Pancreas (tissue), 10 donors: ENCODE results near the gene AJAP1. TPM values are rescaled to one million over a fixed set of nuclear protein-coding genes. Genes with fewer than 3 reads are reported as not detected.

Source experiments
- ATAC-seq, 4 donors: fragments of 200-7000 bp; cut with Tn5 transposase; one replicate each; pipeline versions ENCODE4 v1.8.0 to v1.9.1; 2020; ENCODE audit warnings: mild to moderate bottlenecking in 4 of 4, moderate library complexity in 4 of 4
- DNase-seq, 6 donors: peaks; one replicate each; pipeline ENCODE4 v3.0.0-alpha.2; 2020
- FAIRE-seq: peaks from 2 replicates; lab custom pipeline; 2012; peaks lifted over from hg19 to GRCh38; lab: Jason Lieb, UNC
- H3K27ac ChIP-seq, 4 donors: fragments of 200-600 bp; sonication (generic); 1 replicate in 3 of 4; 2 replicates in 1 of 4; pipeline versions ENCODE4 v1.5.0 to v1.8.0; 2020
- H3K27me3 ChIP-seq, 4 donors: fragments of 200-600 bp; one replicate each; pipeline ENCODE4 v1.8.0; 2021
- H3K36me3 ChIP-seq, 3 donors: fragments of 200-600 bp; sonication (generic) in 1 of 3; one replicate each; pipeline versions ENCODE4 v1.5.0 to v1.8.0; 2020 to 2021
- H3K4me1 ChIP-seq, 3 donors: fragments of 200-600 bp; one replicate each; pipeline ENCODE4 v1.8.0; 2021
- H3K4me3 ChIP-seq, 4 donors: fragments of 200-600 bp; sonication (generic) in 2 of 4; one replicate each; pipeline versions ENCODE4 v1.5.0 to v1.8.0; 2020 to 2021
- H3K9me3 ChIP-seq, 4 donors: fragments of 200-600 bp; one replicate each; pipeline ENCODE4 v1.8.0; 2021
- CTCF ChIP-seq, 4 donors: fragments of 200-600 bp; sonication (generic) in 3 of 4; IDR thresholded peaks; one replicate each; pipeline versions ENCODE4 v1.5.0 to v1.8.0; 2021; ENCODE audit warnings: antibody characterized with exemption in 4 of 4
- WGBS, 2 donors: extraction: QIAGEN DNeasy Blood & Tissue Kit; methylation state at CpG; one replicate each; pipeline ENCODE4 v1.1.7; 2013; 5-methylcytosine and 5-hydroxymethylcytosine counted together
- intact Hi-C, 3 donors: fragments of 100-400 bp; cut with DNase I; formaldehyde crosslinking; loops; one replicate each; pipeline versions ENCODE4 v1.11.1 to v1.14.2; 2022
- polyA plus RNA-seq, 2 donors: library from polyadenylated mRNA; stranded (reverse); fragments of 200-250 nt; gene quantifications; one replicate each; pipeline ENCODE4 v1.2.3, GENCODE V29; 2013
- total RNA-seq, 6 donors: library from RNA; stranded (reverse); fragmentation: NEBNext Ultra II Directional in 4 of 6; extraction: Animal tissue kit (Norgen Biotek cat#: 25700) in 4 of 6; gene quantifications; one replicate each; pipeline versions ENCODE4 v1.2.1 to v1.2.4, GENCODE V29; 2021 to 2023
- donor health status: healthy with polysubstance abuse.
- donor health status: DM: no; HTN: no; CAD: no; lungs with moderate emphysema.
- donor health status: DM: no; HTN: no; CAD: no.
- donor health status: control.
- donor health status: control.
- donor health status: Bipolar disorder and iron deficiency.
- donor health status: DM: yes; HTN: yes; CAD: no.
- donor health status: DM: no; HTN: no; CAD: no.
- donor health status: DM: no; HTN: no; CAD: no.
- donor health status: DM: yes; HTN: yes; CAD: no.

AJAP1 gene
- total and polyA plus RNA-seq, 8 donors, result 0.38 to 4.3 (median 2.2) TPM

DNA sequence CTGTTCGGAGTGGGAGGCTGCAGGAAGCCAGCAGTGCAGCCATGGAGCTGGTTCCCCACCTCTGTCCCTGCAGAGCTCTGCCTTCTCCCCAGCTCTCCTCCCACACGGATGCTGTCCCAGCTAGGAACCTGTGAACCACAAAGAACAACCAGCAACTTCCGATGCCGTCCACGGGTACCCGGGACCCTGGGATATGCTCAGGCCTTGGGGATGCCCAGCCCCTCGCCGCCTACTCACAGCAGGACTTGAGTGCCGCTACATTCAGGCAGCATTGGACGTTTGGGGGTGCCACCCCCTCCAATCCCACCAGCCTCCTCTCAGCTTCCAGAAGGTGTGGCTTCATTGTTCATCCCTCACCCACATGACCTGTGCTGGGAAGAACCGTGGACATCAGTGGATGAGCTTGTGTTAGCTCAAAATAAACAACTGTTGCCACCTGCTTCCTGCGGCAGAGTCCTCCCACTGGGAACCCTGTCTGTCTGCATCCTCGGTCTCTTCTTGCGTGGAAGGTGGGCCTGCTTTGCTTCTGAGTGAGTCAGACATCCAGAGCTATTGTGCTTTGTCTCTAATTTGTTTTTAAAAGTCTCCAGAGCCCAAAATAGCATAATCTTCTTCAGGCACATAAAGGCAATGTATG, 20.1 kb upstream of the AJAP1 start:
- Histone ChIP-seq H3K27me3 (no peaks in the 10 kb centered on the region), H3K9me3 (no peaks in the 10 kb centered on the region), H3K4me1 (no peaks in the 10 kb centered on the region), H3K4me3 (no peak overlapping the region), H3K36me3 (no peaks in the 10 kb centered on the region), H3K27ac (no peak overlapping the region)
- intact Hi-C loops, result no loop called here
- DNase-seq (no peak), FAIRE-seq (no peak), ATAC-seq (no peak)
- TF ChIP-seq CTCF (IDR thresholded peaks at IDR 0.05), result no peak
- WGBS, 2 donors, result 56 to 66% methylated on average over 14 of the region's 14 CpGs

- Histone ChIP-seq H3K9me3 (no peaks in the 10 kb centered on the region), H3K4me3 (no peak overlapping the region), H3K27me3 (no peaks in the 10 kb centered on the region), H3K36me3 (no peaks in the 10 kb centered on the region), H3K4me1 (no peaks in the 10 kb centered on the region), H3K27ac (no peak overlapping the region)
- DNase-seq (no peak), FAIRE-seq (no peak), ATAC-seq (no peak)
- no peak for TF ChIP-seq CTCF (IDR thresholded peaks at IDR 0.05)
- WGBS, 2 donors, result 54 to 64% methylated on average over 12 of the region's 12 CpGs
- intact Hi-C loops, result no loop called here
Observed at GRCh38 chr1:4634793-4635406, 19.5 kb upstream of the AJAP1 start.

- H3K4me3 ChIP-seq, result no peak overlapping the region
- intact Hi-C loops, result no loop called here
- DNase-seq (no peak), ATAC-seq (no peak), FAIRE-seq (no peak)
- no peaks in the 10 kb centered on the region for H3K4me1 ChIP-seq
- TF ChIP-seq CTCF (IDR thresholded peaks at IDR 0.05), result no peak
- H3K36me3 ChIP-seq, result no peaks in the 10 kb centered on the region
- WGBS, 2 donors, result 62 to 76% methylated on average over 8 of the region's 8 CpGs
- no peaks in the 10 kb centered on the region for H3K9me3 ChIP-seq
- H3K27me3 ChIP-seq, result no peaks in the 10 kb centered on the region
- H3K27ac ChIP-seq, result no peak overlapping the region
Observed at GRCh38 chr1:4636186-4636585, 18.2 kb upstream of the AJAP1 start.

DNA sequence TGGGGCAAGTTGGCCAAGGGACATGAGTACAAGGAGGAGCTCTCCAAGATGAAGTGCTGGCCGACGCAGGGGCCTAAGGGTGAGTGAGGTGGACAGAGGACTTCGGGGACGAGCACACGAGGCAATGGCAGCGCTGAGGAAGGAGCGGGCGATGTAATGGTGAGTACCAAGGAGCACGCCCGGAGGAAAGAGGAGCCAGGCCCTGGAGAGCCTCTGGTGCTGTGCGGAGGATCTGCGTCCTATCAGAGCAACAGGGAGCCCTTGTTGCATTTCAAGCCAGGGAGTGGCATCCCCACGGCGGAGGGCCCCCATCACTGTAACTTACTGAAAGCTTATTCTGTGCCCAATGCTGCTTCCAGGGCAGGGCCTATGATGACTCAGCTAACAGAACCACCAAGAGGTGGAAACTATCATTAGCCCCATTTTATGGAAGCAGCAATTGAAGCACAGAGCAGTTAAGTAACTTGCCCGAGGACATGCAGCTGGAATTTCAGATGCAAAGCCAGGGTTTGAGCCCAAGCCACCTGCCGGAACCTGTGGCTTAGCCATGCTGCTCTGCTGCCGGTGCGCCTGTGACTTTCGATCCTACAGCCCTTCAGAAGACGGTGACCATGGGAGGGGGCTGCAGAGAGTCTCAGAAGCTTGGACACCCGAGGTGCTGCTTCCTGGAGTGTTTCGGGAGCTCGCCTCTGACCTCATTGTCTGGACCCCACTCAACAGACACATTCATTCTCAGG, 17.6 kb upstream of the AJAP1 start:
- no peak for TF ChIP-seq CTCF (IDR thresholded peaks at IDR 0.05)
- DNase-seq (no peak), FAIRE-seq (no peak), ATAC-seq (no peak)
- Histone ChIP-seq H3K4me1 (no peaks in the 10 kb centered on the region), H3K27ac (no peak overlapping the region), H3K36me3 (no peaks in the 10 kb centered on the region), H3K27me3 (no peaks in the 10 kb centered on the region), H3K4me3 (no peak overlapping the region), H3K9me3 (no peaks in the 10 kb centered on the region)
- WGBS, 2 donors, result 67 to 81% methylated on average over 23 of the region's 23 CpGs
- intact Hi-C loops, result no loop called here
